ENCODE results near the gene SARM1.

SARM1 gene

DNA sequence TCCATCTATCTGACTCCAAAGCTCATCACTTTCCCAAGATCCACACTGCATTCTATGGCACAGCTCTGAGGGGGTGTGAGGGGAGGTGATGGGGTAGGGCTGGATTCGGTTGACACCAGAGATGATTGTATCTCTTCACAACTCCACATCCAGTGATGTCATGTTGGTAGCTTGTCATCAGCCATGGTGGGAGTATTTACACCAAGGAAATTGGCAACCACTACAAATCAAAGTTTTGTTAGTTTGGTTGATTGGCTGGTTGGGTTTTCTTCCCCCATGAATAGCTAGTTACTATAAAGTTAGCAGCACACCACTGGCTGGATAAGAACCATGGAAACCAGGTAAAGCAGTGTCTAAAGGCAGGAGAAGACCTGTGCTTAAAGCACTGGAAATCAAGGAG is 19.5 kb downstream of the SARM1 start:
- DNase-seq (ENCODE audit: extremely low spot score, insufficient read length, low read depth) (no peak), FAIRE-seq (no peak)

DNA sequence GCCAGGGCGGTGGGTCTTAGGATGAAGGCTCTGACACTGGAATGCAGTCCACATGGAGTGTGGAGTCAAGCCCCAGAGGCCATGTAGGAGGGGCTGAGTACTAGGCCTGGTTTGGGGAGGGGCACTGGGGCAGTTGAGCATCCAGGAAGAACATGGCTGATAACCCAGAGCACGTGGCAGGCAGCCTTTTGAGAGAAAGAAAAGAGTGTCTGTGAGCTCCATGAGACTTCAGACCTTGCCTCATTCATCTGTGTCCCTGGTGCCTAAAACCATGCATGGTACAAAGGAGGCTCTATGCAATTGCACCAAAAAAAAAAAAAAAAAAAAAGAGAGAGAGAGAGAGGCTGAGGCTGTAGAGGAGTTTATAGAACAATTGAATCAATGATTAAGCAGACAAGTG is 19.9 kb downstream of the SARM1 start:
- FAIRE-seq: no peak
- no peak for DNase-seq (ENCODE audit: extremely low spot score, insufficient read length, low read depth)

DNA sequence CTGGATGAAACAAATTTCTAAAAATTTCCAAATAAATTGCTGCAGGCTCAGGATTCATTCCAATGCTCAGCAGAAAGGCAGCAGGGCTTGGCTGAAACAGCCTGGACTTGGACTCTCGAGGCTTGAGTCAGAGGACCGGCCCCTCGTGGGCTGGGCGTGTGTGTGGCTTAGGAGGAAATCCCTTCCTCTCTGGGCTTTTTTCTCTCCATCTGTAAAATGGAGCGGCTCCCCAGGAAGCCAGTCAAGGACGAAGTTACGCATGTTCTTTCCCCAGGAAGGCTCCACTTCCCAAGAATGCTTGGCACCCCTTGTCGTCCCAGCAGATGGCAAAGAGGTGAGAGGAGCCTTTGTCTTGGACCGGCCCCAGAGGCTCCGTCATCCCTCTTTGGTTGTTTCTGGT is 21.0 kb downstream of the SARM1 start:
- DNase-seq (ENCODE audit: extremely low spot score, insufficient read length, low read depth) (no peak), FAIRE-seq (no peak)

DNA sequence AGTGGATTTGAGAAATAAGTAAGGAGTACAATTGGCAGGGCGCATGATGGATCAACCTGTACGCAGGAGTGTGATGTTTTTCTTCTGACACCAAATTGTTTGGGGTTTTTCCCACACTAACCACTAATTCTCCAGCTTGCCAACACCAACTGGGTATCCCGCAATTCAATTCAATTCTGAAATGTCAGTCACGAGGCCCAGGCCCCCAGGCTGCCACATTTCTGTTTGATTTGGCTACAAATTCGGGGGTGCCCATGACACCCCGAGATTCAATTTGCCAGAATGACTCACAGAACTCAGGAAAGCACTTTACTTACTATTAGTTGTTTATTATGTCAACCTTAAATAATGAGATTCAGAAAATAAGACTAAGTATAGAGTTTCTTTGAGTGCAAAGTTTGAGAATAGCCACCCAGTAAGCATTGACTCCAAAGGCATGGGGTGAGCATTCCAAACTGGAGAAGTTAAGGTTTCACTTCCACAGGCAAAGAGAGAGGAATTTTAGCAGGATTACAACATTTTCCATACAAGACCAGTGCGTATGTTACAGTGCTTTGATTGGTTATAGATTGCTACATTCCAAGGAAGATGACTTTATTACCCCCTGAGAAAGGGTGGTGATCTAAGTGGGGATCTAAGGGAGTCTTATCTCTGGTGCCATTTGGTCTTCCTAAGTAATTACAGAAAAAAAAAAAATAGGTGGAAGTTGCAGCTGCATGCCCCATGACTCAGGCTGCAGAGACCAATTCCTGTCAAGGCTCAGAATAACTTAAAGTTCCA is 23.0 kb downstream of the SARM1 start:
- no peak for FAIRE-seq

DNA sequence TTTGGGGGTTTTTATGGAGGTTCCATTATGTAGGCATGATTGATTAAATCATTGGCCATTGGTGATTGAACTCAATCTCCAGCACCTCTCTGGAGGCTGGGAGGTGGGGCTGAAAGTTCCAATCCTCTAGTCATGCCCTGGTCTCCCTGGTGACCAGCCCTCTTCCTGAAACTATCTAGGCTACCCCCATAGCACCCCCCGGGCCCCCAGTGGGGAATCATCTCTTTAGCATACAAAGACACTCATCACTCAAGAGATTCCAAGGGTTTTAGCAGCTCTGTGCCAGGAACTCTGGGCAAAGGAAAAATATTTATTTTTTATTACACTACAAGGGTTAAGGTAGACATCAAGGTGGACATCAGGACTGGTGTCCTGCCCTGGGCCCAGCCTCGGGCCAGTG is 23.9 kb downstream of the SARM1 start:
- FAIRE-seq (no peak), DNase-seq (ENCODE audit: extremely low spot score, insufficient read length, low read depth) (no peak)

More for the DNA sequence above, 23.0 kb downstream of the SARM1 start:
- DNase-seq (ENCODE audit: extremely low spot score, insufficient read length, low read depth): no peak

DNA sequence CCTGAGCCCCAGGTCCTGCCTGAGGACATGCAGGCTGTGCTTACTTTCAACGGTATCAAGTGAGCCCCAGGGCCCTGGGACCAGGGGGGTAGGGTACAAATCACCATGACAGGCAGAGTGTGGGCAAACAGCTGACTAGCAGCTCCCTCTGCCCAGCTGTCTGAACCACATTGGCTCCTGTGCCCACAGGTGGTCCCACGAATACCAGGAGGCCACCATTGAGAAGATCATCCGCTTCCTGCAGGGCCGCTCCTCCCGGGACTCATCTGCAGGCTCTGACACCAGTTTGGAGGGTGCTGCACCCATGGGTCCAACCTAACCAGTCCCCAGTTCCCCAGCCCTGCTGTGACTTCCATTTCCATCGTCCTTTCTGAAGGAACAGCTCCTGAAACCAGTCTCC is 24.5 kb downstream of the SARM1 start:
- FAIRE-seq (no peak), DNase-seq (ENCODE audit: extremely low spot score, insufficient read length, low read depth) (no peak)

- DNase-seq (ENCODE audit: extremely low spot score, insufficient read length, low read depth) (no peak), FAIRE-seq (no peak)
These were observed 25.2 kb downstream of the SARM1 start for GRCh38 chr17:28396635-28397239.

GRCh38 chr17:28397275-28397674 is 25.8 kb downstream of the SARM1 start:
- FAIRE-seq (no peak), DNase-seq (ENCODE audit: extremely low spot score, insufficient read length, low read depth) (no peak)

GRCh38 chr17:28397687-28398279 is 26.3 kb downstream of the SARM1 start:
- no peak for FAIRE-seq

GRCh38 chr17:28398280-28398981 is 26.9 kb downstream of the SARM1 start:
- peak; percentile 29 for FAIRE-seq
- DNase-seq (ENCODE audit: extremely low spot score, insufficient read length, low read depth): no peak

More at GRCh38 chr17:28397687-28398279, 26.3 kb downstream of the SARM1 start:
- DNase-seq (ENCODE audit: extremely low spot score, insufficient read length, low read depth): no peak

DNA sequence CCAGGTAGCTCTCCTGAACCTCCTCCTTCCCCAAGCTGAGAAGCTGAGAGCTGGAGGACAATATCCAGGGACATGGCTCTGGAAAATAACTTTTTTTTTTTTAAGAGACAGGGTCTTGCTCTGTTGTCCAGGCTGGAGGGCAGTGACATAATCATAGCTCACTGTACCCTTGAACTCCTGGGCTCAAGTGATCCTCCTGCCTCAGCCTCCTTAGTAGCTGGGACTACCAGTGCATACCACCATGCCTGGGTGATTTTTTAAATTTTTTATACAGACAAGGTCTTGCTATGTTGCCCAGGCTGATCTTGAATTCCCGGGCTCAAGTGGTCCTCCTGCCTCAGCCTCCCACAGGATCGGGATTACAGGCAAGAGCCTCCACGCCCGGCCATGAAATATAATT is 28.3 kb downstream of the SARM1 start:
- FAIRE-seq (no peak), DNase-seq (ENCODE audit: extremely low spot score, insufficient read length, low read depth) (no peak)

- no peak for DNase-seq (ENCODE audit: extremely low spot score, insufficient read length, low read depth)
- FAIRE-seq: no peak
These were observed 30.7 kb downstream of the SARM1 start for GRCh38 chr17:28402224-28402630.

GRCh38 chr17:28402844-28403243 is 31.4 kb downstream of the SARM1 start:
- FAIRE-seq (no peak), DNase-seq (ENCODE audit: extremely low spot score, insufficient read length, low read depth) (no peak)

GRCh38 chr17:28404007-28404406 is 32.5 kb downstream of the SARM1 start:
- DNase-seq (ENCODE audit: extremely low spot score, insufficient read length, low read depth) (no peak), FAIRE-seq (no peak)

DNA sequence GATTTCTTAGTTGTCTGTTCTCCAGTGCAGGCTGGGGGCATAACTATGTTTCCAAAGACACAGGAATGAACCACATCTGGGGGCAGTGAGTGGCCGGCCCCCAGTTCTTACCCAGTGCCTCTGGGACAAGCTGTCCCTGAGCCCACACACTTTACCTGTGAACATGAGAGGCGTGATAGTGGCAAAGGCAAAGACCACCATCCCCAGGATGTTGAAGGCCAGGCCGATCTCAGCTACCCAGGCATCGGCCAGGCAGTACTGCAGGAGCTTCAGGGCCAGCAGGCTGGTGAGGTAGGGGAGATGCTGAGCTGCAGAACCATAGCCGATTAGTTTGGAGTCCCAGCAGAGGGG is 32.9 kb downstream of the SARM1 start:
- FAIRE-seq (no peak), DNase-seq (ENCODE audit: extremely low spot score, insufficient read length, low read depth) (no peak)

DNA sequence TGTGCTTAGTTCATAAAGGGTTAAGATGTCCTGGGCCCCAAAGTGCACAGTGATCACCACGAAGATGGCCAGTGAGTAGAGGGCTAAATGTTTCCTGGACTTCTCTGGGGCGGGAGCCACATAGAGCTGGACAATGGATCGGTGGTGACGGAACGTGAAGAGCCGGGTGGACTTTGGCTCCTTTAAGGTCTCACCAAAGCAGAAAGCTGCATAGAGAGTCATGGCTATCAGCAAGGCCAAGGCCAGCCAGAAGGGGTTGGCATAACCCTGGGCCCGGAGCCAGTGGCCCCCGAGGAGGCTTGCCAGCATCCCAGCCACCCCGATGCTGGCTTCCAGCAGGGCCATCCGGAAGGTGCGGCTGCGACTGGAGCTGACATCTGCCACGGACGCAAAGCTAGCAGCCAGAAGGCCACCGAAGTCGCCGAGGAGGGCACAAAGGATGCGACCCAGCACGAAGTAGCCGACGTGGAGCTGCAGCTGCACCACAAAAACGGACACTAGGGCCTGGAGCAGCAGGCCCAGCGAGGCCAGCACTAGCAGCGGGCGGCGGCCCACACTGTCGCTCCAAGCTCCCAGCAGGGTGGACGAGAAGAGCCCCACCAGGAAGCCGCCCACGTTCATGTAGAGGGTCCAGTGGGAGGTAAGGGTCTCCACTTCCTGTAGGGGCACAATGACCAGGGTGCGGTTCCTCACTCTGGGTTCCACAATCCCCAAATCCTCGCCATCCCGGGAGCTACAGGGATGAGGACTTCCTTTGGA is 33.5 kb downstream of the SARM1 start:
- DNase-seq (ENCODE audit: extremely low spot score, insufficient read length, low read depth) (no peak), FAIRE-seq (peak; percentile 12)

DNA sequence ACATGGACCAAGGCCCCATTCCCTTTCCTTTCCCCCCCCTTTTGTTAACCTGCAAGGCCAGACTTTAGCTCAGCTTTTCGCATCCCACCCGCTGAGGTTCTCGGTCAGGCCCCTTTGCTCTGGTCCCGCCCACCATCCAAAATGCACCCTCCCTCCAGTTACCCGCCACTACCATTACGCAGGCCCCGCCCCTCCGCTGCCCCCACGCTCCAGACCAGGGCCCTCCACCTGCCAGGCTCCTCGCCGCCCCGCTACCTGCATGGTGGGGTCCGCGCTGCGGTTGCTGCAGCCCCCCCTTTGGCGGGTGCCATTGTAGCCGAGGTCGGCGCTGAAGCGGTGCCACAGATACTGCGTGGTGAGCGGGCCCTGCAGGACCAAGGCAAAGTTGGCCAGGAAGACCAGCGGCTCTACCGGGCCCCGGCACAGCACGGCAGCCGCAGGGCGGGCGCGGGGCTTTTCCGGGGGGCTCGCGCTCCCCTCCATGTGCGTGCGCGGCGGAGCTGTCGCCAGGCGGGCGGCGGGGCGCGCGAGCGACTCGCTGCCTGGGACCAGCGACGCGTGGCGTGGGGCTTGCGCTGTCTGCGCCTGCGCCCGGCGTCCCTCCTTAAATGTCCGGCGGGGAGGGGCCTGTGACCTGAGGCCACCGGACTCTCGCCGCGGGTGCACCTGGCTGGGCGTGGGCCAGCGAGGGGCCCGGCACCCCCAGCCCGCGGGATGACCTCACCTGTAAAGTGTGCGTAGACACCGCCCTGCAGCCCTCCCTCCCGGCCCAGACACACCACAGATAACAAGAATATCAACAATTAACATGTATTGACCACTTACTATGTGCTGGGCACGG is 34.4 kb downstream of the SARM1 start, which contains the start of gene SLC46A1:
Gene SLC46A1 (minus strand): TSS at position 581 of the 841 bp plus-strand sequence. CDS start 98 bp downstream, at position 483.
- DNase-seq (ENCODE audit: extremely low spot score, insufficient read length, low read depth) (peak; percentile 64), FAIRE-seq (peak; percentile 67)

DNA sequence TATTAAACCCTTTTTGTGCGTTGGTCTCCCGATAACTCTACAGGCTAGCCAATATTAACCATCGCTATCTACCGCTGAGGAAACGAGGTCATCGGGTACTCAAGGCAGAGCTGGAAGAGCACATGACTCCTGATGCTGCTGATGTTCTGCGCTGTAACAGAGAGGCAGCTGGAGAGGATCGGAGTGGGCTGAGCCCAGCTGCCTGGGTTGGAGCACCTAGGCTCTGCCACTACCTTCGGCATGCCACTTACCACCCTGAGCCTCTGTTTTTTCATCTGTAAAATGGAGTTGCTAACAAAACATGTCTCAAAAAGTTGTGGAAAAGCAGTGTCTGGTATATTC is 35.0 kb downstream of the SARM1 start:
- FAIRE-seq: no peak

More for the DNA sequence above, 35.0 kb downstream of the SARM1 start:
- no peak for DNase-seq (ENCODE audit: extremely low spot score, insufficient read length, low read depth)

Measured in GM18507 (cell line).